Natural killer cell (primary cell): ENCODE measurements around the gene IGSF6. TPM values are rescaled to one million over a fixed set of nuclear protein-coding genes. Genes with fewer than 3 reads are reported as not detected.
A peak's percentile ranks its signal among the peaks of the same experiment; 100 is the strongest.

Source experiments
- ATAC-seq, 3 donors: fragments of 150-1000 bp in 2 of 3; fragments of 200-7000 bp in 1 of 3; cut with Tn5 transposase; 1 replicate in 1 of 3; 2 replicates in 2 of 3; pipeline ENCODE4 v1.10.0; 2021; ENCODE audit warnings: mild to moderate bottlenecking in 2 of 3, moderate library complexity in 2 of 3
- DNase-seq, 2 donors: peaks; one replicate each; pipeline versions ENCODE4 v3.0.0 to v3.0.0-alpha.2; 2013 to 2021; ENCODE audit warnings: mixed read lengths in 1 of 2
- H3K27ac ChIP-seq: one replicate; pipeline ENCODE4 v1.5.1; 2013; ENCODE audit warnings: mild to moderate bottlenecking, low read length
- H3K27me3 ChIP-seq: one replicate; pipeline ENCODE4 v1.6.1; 2013; ENCODE audit warnings: low read length; ENCODE audit not compliant: control insufficient read depth, insufficient read depth
- H3K36me3 ChIP-seq: one replicate; pipeline ENCODE4 v1.6.1; 2013; ENCODE audit warnings: low read length; ENCODE audit not compliant: control insufficient read depth, insufficient read depth
- H3K4me1 ChIP-seq: one replicate; pipeline ENCODE4 v1.6.1; 2013; ENCODE audit warnings: low read length; ENCODE audit not compliant: control insufficient read depth, insufficient read depth
- H3K4me3 ChIP-seq: one replicate; pipeline ENCODE4 v1.5.1; 2013; ENCODE audit warnings: low read length
- H3K9me3 ChIP-seq: one replicate; pipeline ENCODE4 v1.6.1; 2013; ENCODE audit warnings: low read length; ENCODE audit not compliant: control insufficient read depth, insufficient read depth
- H3K27ac Mint-ChIP-seq, 2 donors: one replicate each; pipeline ENCODE4 v1.8.0; 2022; ENCODE audit warnings: mild to moderate bottlenecking in 2 of 2, mixed read lengths in 2 of 2, moderate library complexity in 1 of 2
- H3K27me3 Mint-ChIP-seq, 2 donors: one replicate each; pipeline ENCODE4 v1.8.0; 2022; ENCODE audit warnings: low read depth in 2 of 2, mixed read lengths in 2 of 2
- H3K36me3 Mint-ChIP-seq: one replicate; pipeline ENCODE4 v1.8.0; 2022; ENCODE audit warnings: mixed read lengths
- H3K4me1 Mint-ChIP-seq, 2 donors: one replicate each; pipeline ENCODE4 v1.8.0; 2022; ENCODE audit warnings: mixed read lengths in 2 of 2
- H3K4me3 Mint-ChIP-seq: one replicate; pipeline ENCODE4 v1.8.0; 2022; ENCODE audit warnings: mild to moderate bottlenecking, moderate library complexity, mixed read lengths
- H3K9me3 Mint-ChIP-seq, 2 donors: one replicate each; pipeline ENCODE4 v1.8.0; 2022; ENCODE audit warnings: mixed read lengths in 2 of 2
- WGBS: methylation state at CpG from one replicate; pipeline ENCODE4 v1.1.7; 2013; ENCODE audit warnings: missing lambda C conversion rate; ENCODE audit not compliant: insufficient coverage; 5-methylcytosine and 5-hydroxymethylcytosine counted together
- intact Hi-C: fragments of 100-400 bp; cut with micrococcal nuclease; formaldehyde crosslinking; loops from one replicate; pipeline ENCODE4 v1.14.2; 2022
- total RNA-seq, 4 donors: library from RNA; stranded (reverse); fragments of 120-200 nt in 1 of 4; gene quantifications; one replicate each; pipeline versions ENCODE4 v1.2.3 to v1.2.4, GENCODE V29; 2013 to 2022
- TF ChIP-seq, protein P1 (sequence below): fragments of 200-600 bp; IDR thresholded peaks from one replicate; pipeline ENCODE4 v1.8.0; 2022; ENCODE audit warnings: antibody characterized with exemption

Gene IGSF6
- total RNA-seq, 3 donors from 2014 or later (not counting 1 experiment from before 2014, with no cell fraction given) = 2.2 to 4.4 (median 2.6) TPM

DNA sequence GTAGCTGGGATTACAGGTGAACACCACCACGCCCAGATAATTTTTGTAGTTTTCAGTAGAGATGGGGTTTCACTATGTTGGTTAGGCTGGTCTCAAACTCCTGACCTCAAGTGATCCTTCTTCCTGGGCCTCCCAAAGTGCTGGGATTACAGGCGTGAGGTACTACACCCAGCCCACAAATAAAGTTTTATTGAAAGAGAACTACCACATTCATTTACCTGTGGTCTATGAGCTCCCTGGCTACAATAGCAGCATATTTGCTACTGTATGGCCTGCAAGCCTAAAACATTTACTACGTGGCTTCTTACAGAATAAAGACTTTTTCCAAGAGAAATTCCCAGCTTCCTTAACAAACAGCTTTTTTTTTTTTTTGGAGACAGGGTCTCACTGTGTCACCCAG lies 49.6 kb downstream of the IGSF6 start:
- H3K9me3 Mint-ChIP-seq = no peaks in the 10 kb centered on the region
- DNase-seq (no peak), ATAC-seq (no peak)
- Histone ChIP-seq H3K9me3 (no peaks in the 10 kb centered on the region), H3K27ac (no peak overlapping the region), H3K4me1 (peaks cover 9% of the 10 kb centered on the region), H3K36me3 (no peaks in the 10 kb centered on the region), H3K27me3 (no peaks in the 10 kb centered on the region), H3K4me3 (no peak overlapping the region)
- H3K27ac Mint-ChIP-seq = no peak overlapping the region
- no peaks in the 10 kb centered on the region for H3K36me3 Mint-ChIP-seq
- WGBS = 90% methylated on average over 3 of the region's 3 CpGs
- no peaks in the 10 kb centered on the region for H3K27me3 Mint-ChIP-seq
- H3K4me3 Mint-ChIP-seq = no peak overlapping the region
- intact Hi-C loops = no loop called here
- TF ChIP-seq, protein P1, sequence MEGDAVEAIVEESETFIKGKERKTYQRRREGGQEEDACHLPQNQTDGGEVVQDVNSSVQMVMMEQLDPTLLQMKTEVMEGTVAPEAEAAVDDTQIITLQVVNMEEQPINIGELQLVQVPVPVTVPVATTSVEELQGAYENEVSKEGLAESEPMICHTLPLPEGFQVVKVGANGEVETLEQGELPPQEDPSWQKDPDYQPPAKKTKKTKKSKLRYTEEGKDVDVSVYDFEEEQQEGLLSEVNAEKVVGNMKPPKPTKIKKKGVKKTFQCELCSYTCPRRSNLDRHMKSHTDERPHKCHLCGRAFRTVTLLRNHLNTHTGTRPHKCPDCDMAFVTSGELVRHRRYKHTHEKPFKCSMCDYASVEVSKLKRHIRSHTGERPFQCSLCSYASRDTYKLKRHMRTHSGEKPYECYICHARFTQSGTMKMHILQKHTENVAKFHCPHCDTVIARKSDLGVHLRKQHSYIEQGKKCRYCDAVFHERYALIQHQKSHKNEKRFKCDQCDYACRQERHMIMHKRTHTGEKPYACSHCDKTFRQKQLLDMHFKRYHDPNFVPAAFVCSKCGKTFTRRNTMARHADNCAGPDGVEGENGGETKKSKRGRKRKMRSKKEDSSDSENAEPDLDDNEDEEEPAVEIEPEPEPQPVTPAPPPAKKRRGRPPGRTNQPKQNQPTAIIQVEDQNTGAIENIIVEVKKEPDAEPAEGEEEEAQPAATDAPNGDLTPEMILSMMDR = no peak
- H3K4me1 Mint-ChIP-seq = peaks cover 40 to 52% of the 10 kb centered on the region in 2 donors

DNA sequence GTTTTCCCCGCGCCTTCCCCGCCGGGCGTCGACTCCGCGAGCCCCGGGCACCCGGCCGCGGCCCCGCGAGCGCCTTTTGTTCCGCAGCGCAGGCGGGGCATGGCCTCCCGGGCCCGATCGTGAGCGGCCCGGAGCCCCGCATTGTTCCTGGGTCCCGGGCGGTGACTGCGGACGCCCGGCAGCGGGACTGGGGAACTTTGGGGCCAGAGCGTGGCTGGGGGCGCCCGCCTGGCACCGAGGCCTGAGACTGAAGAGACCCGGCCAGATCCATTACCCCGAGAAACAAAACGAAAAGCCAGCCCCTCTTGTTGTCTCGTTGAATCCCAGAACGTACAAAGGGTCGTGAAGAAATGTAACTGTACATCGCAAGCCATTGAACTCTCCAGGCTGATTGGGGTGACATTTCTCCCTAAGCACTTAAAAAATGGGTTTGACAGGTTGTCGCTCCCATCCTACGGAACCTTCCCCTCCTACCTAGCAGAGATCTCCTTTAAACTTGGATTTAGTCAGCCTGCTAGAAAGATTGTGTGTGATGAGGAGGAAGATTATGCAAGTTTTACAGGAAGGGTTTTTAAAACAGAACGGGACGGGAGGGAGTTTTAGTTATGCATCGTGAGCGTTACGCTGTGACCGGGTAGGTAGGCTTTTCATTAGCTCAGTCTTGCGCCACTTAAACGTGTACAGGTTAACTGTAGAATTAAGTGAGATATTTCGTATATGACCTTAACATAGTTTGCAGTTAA lies 52.2 kb downstream of the IGSF6 start:
- Histone ChIP-seq H3K27ac (peak overlapping the region; percentile 57), H3K36me3 (no peaks in the 10 kb centered on the region), H3K27me3 (no peaks in the 10 kb centered on the region), H3K4me1 (peaks cover 5% of the 10 kb centered on the region), H3K4me3 (peak overlapping the region; percentile 71), H3K9me3 (no peaks in the 10 kb centered on the region)
- WGBS = under 1% methylated on average over 52 of the region's 52 CpGs
- Mint-ChIP-seq H3K9me3 (no peaks in the 10 kb centered on the region), H3K4me3 (peak overlapping the region; percentile 92), H3K36me3 (no peaks in the 10 kb centered on the region), H3K4me1 (peaks cover 40 to 51% of the 10 kb centered on the region in 2 donors), H3K27me3 (no peaks in the 10 kb centered on the region), H3K27ac (peak overlapping the region; percentile 81 to 90)
- DNase-seq (peak in 1 of 2 donors; percentile 61), ATAC-seq (peak; percentile 6 to 12 (median 8))
- TF ChIP-seq, protein P1 = no peak
- intact Hi-C loops = no loop called here

DNA sequence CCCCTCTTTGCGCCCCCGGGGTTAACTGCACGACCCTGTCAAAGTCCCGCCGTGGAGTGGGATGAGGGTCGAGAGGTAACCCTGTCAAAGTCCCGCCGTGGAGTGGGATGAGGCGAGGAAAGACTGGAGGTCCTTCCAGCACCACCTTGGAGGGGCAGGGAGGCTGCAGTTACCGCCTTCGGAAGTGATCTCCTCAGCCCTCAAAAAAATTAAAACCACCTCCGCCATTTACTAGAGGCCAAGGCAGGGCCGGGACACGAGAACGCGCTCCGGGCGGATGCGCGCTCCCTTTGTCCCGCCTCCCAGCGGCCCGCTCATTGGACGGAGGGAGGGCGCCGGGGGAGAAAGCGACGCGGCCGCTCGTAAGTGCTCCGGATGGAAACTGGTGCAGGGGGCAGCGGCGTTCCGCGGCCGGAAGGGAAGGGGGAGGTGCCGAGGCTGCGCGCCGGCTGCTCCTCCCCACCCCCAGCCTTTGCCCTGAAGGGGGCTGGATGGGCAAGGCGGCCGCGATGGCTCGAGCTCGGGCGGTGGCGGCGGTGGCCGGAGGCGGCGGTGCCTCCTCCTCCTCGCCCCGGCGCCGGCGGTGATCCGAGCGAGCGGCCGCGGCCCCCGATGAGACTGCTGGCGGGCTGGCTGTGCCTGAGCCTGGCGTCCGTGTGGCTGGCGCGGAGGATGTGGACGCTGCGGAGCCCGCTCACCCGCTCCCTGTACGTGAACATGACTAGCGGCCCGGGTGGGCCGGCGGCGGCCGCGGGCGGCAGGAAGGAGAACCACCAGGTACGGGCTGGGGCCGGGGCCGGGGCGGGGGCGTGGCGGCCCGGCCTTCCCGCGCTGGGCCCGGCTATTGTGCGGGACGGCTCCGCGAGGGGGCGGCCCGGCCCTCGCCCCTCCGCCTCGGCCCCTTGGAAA lies 53.0 kb downstream of the IGSF6 start, which contains the start of gene METTL9:
Gene METTL9, plus strand, starts transcription at position 456 of the 909 bp plus-strand sequence. Its CDS starts 157 bp downstream, at position 613.
- under 1% methylated on average over 99 of the region's 100 CpGs for WGBS
- intact Hi-C loops = loop anchor here (1.0 to 5.0 kb wide), 5 partner anchors 41 to 1548 kb away; partner anchors contain the start of genes POLR3E and USP31
- peaks cover 35 to 49% of the 10 kb centered on the region in 2 donors for H3K4me1 Mint-ChIP-seq

More for the DNA sequence above, 53.0 kb downstream of the IGSF6 start, which contains the start of gene METTL9:
- peaks cover 5% of the 10 kb centered on the region for H3K4me1 ChIP-seq
- H3K36me3 Mint-ChIP-seq = no peaks in the 10 kb centered on the region
- no peaks in the 10 kb centered on the region for H3K36me3 ChIP-seq
- peak within 1 kb of the TSS; percentile 71 for H3K4me3 ChIP-seq
- H3K27ac Mint-ChIP-seq = peak within 1 kb of the TSS; percentile 90 to 92
- TF ChIP-seq, protein P1 = no peak
- H3K9me3 ChIP-seq = no peaks in the 10 kb centered on the region
- H3K27me3 ChIP-seq = no peaks in the 10 kb centered on the region
- peak within 1 kb of the TSS; percentile 93 for H3K27ac ChIP-seq
- no peaks in the 10 kb centered on the region for H3K27me3 Mint-ChIP-seq
- peak within 1 kb of the TSS; percentile 95 for H3K4me3 Mint-ChIP-seq
- ATAC-seq = peak; percentile 93 to 99 (median 95)
- no peaks in the 10 kb centered on the region for H3K9me3 Mint-ChIP-seq
- DNase-seq = peak; percentile 93 to 97
